CD4-positive, alpha-beta T cell treated with Interleukin-12 subunit alpha and Interleukin-12 subunit beta, for 1 hour (primary cell): ENCODE measurements around the gene AGL.
"Not testable (repeated sequence)": the region's sequence is repeated elsewhere in the genome, so short reads cannot be mapped to it uniquely, and the experiment has no call there.

Source experiments
- DNase-seq: peaks from one replicate; pipeline ENCODE4 v3.0.0-alpha.2; 2020

The AGL gene

DNA sequence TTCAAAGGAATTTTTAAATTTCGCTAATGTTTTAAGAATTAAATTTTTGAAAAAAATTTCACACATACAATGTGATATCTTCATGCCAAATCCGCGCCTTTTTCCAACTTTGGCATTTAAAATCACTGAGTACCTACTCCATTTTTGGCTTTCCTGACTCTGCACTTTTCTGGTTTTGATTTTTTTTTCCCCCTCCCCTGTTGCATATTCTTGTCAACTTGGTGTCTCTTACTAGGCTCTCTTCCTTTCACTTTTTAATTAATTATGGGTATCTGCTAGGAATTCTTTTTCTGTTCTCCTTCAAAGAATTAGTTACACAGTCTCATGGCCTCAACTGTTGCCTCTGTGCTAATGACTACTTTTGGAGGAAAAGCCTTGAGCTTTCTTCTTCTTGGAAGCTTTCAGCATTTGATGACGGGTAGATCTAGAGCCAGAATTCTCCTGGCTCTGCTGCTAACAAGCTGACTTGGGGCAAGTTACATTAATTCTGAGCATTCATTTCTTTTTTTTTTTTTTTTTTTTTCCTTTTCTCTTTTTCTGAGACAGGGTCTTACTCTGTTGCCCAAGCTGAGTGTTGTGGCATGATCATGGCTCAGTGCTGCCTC lies 1.8 kb downstream of the AGL start:
- no peak for DNase-seq

GRCh38 chr1:99852648-99853047 lies 2.5 kb downstream of the AGL start:
- DNase-seq = no peak

- no peak for DNase-seq
Measured at GRCh38 chr1:99855914-99856450, 5.8 kb downstream of the AGL start.

DNA sequence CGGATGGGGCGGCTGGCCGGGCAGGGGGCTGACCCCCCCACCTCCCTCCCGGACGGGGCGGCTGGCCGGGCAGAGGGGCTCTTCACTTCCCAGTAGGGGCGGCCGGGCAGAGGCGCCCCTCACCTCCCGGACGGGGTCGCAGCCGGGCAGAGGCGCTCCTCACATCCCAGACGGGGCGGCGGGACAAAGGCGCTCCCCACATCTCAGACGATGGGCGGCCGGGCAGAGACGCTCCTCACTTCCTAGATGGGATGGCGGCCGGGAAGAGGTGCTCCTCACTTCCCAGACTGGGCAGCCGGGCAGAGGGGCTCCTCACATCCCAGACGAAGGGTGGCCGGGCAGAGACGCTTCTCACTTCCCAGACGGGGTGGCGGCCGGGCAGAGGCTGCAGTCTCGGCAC lies 6.9 kb downstream of the AGL start:
- not testable (repeated sequence) for DNase-seq

- DNase-seq = no peak
Measured at GRCh38 chr1:99858286-99858685, 8.1 kb downstream of the AGL start.

DNA sequence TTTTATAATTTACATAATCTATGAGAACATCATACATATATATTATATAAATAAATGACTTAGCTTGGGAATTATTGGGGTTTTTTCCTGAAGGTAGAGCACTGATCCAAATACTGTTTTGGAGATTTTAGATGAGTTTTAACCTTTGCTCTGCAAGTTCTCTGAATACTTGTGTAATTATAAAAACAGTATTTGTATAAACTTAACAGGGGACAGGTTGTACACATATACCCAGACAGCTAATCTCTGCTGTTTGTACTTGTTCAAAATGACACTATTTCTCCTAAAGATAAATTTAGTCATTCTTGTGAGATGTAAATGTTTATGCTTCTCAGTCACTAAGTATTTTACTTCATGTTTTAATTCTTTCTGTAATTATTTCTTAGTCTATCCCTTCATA lies 8.7 kb downstream of the AGL start:
- DNase-seq = no peak

DNA sequence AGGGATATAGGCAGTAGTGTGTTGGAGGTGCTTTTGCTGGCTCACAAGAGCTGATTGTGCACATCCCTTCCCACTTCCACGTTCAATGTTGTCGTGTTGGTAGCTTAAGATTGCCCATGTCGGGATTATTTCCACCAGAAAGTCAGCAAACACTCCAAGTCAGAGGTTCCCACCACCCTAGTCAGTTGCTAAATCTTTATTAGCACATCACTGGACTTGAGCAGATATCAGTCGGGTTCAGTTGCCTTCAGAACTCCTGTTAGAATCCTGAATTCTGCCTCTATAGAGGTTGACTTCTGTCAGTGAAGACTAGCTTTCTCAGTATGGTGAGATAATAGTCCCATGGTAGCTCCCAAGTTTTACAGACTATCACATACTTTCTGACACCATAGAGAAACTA lies 10.5 kb downstream of the AGL start:
- DNase-seq = no peak

GRCh38 chr1:99867682-99868081 lies 17.5 kb downstream of the AGL start:
- no peak for DNase-seq

- DNase-seq = no peak
Measured at GRCh38 chr1:99869304-99869703, 19.1 kb downstream of the AGL start.

DNA sequence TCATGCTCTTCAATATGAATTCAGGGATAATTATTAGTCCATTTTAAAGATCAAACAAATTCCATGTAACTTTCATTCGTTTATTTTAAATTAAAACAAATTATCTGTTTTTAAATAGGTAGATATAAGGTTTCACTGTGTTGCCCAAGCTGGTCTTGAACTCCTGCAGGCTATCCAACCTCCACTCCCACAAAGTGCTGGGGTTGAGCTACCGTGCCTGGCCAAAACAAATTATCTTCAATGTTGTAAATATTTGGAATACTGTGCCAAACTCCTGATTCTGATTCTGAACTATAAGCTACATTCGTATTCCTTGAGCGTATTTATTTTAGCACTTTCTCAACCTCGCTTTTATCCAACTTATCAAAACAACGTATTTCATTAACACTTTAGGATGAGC lies 19.6 kb downstream of the AGL start:
- DNase-seq = no peak

GRCh38 chr1:99872063-99872462 lies 21.9 kb downstream of the AGL start:
- no peak for DNase-seq

DNA sequence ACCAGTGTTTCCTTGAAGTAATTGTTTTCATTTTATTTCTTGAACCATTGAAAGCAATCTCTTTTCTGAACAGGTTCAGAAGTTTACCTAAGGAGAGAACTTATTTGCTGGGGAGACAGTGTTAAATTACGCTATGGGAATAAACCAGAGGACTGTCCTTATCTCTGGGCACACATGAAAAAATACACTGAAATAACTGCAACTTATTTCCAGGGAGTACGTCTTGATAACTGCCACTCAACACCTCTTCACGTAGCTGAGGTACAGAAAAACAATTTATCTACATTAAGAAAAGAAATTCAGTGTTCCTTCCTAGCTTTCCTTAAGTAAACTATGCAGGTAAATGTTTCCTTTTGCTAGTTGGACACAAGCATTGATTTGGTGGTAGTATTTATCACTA lies 27.4 kb downstream of the AGL start:
- no peak for DNase-seq

- no peak for DNase-seq
Measured at GRCh38 chr1:99886179-99886578, 36.0 kb downstream of the AGL start.

DNA sequence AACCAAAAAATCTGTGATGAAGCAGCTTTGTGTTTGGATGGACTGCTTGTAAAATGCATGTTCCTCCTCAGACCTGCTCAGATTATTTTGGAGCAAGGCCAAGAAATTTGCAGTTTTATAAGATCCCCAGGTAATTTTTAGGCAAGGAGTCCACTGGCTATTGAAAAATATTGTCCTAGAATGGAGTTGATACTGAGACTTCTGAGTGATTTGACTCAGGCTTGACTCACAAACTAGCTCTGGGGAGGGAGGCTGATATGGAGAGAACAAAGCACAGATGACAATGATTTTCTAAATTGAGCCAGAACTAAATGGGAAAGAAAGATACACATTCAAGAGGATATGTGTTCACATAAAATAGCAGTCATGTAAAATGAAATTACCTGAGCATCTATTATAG lies 36.7 kb downstream of the AGL start:
- no peak for DNase-seq

- DNase-seq = no peak
Measured at GRCh38 chr1:99887890-99888289, 37.7 kb downstream of the AGL start.

- no peak for DNase-seq
Measured at GRCh38 chr1:99891997-99892396, 41.8 kb downstream of the AGL start.

DNA sequence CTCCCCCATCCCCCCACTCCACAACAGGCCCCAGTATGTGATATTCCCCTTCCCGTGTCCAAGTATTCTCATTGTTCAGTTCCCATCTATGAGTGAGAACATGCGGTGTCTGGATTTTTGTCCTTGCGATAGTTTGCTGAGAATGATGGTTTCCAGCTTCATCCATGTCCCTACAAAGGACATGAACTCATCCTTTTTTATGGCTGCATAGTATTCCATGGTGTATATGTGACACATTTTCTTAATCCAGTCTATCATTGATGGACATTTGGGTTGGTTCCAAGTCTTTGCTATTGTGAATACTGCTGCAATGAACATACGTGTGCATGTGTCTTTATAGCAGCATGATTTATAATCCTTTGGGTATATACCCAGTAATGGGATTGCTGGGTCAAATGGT lies 53.1 kb downstream of the AGL start:
- DNase-seq = not testable (repeated sequence)

DNA sequence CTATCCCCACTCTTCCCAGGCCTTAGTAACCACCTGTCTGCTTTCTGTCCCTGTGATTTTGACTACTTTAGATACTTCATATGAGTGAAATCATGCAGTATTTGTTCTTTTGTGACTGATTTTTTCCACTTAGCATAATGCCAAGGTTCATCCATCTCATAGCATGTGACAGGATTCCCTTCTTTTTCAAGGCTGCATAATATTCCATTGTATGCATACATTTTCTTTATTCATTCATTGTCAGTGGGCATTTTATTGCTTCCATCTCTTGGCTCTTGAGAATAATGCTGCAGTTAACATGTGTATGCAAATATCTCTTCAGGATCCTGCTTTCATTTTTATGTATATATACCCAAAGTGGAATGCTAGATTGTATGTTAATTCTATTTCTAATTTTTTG lies 56.4 kb downstream of the AGL start:
- DNase-seq = no peak

GRCh38 chr1:99917214-99917613 lies 67.1 kb downstream of the AGL start:
- DNase-seq = no peak

GRCh38 chr1:99919220-99919619 lies 69.1 kb downstream of the AGL start:
- no peak for DNase-seq

DNA sequence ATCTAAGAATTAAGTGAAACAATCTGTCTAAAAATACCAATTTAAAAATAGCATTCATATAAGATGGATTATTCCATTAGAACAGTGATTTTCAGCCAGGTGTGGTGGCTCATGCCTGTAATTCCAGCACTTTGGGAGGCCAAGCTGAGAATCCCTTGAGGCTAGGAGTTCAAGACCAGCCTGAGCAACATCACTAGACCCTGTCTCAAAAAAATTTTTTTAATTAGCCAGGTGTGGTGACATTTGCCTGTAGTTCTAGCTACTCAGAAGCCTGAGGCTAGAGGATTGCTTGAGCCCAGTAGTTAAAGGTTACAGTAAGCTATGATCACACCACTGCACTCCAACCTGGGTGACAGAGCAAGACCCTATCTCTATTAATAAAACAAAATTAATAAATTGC lies 84.6 kb downstream of the AGL start:
- no peak for DNase-seq

- DNase-seq = no peak
Measured at GRCh38 chr1:99935534-99935933, 85.4 kb downstream of the AGL start.

GRCh38 chr1:99936071-99936470 lies 85.9 kb downstream of the AGL start:
- no peak for DNase-seq

GRCh38 chr1:99942723-99943122 lies 92.6 kb downstream of the AGL start:
- no peak for DNase-seq

DNA sequence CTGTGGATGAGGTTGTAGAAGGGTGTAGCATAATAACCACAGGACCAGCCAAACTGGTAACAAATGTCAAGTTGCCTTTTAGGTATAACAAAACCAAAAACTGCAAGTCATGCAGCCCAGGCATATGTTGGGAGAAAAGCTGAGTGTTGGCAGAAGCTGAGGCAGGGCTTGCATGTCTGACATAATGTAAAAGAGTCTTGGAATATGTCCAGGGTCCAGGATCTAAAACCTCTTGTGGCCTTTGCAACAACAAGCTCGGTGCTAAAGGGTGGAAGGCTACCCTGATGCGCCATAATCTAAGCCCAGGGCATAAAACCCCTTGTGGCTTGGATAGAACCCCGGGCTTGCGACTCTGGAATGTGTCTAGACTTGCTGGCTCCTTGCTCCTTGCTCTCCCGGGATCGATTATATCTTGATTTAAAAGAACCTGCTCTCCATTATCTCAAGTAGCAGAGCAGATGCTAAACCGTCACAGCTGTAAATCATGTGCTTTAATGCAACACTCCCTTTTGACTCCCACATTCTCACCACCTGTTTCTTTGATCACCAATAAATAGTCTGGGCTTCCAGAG lies 93.1 kb downstream of the AGL start:
- no peak for DNase-seq
